ENCODE data around the gene BAAT. TPM values are rescaled to one million over a fixed set of nuclear protein-coding genes. Genes with fewer than 3 reads are reported as not detected.
A peak's percentile ranks its signal among the peaks of the same experiment; 100 is the strongest.

The BAAT gene
- total and polyA plus RNA-seq, 2 of the 13 experiments (the other 11 are each of a cell fraction or from before 2014, with no cell fraction given) = 0.71 to 7.9 TPM

GRCh38 chr9:101421653-101422065 is 36.9 kb upstream of the BAAT start (continued):
- TF ChIP-seq ZNF646 (CRISPR knock-in tag; IDR thresholded peaks at IDR 0.05) (peak; percentile 21; the same call in 1 of the 2 replicates), GATAD2A (CRISPR knock-in tag; IDR thresholded peaks at IDR 0.05) (peak; percentile 92), ATF7 (IDR thresholded peaks at IDR 0.05) (no peak), ATF7 (CRISPR knock-in tag; IDR thresholded peaks at IDR 0.05) (no peak), ATF7-NPFF (CRISPR knock-in tag; IDR thresholded peaks at IDR 0.05; ENCODE audit: low read depth) (no peak; the same call in 1 of the 2 replicates), ZNF292 (CRISPR knock-in tag; IDR thresholded peaks at IDR 0.05; ENCODE audit: borderline replicate concordance, low read depth) (peak; percentile 91; the same call in 1 of the 2 replicates), ZNF605 (CRISPR knock-in tag; IDR thresholded peaks at IDR 0.05) (peak; percentile 55; the same call in 1 of the 2 replicates), FOXK1 (CRISPR knock-in tag; IDR thresholded peaks at IDR 0.05; ENCODE audit: borderline replicate concordance, low read depth) (peak; percentile 54; the same call in 1 of the 2 replicates), ZSCAN22 (CRISPR knock-in tag; IDR thresholded peaks at IDR 0.05) (no peak), GLI4 (CRISPR knock-in tag; IDR thresholded peaks at IDR 0.05; ENCODE audit: borderline replicate concordance) (0 out of 2 replicates have a peak, but pooled peaks have one; percentile 77), WIZ (CRISPR knock-in tag; IDR thresholded peaks at IDR 0.05) (no peak), ZNF281 (CRISPR knock-in tag; IDR thresholded peaks at IDR 0.05; ENCODE audit: borderline replicate concordance) (no peak), ZNF274 (CRISPR knock-in tag; IDR thresholded peaks at IDR 0.05) (0 out of 2 replicates have a peak, but pooled peaks have one; percentile 52), ZNF615 (CRISPR knock-in tag; IDR thresholded peaks at IDR 0.05; ENCODE audit: borderline replicate concordance) (no peak), ISL2 (CRISPR knock-in tag; IDR thresholded peaks at IDR 0.05) (peak; percentile 88), THRA (CRISPR knock-in tag; IDR thresholded peaks at IDR 0.05; ENCODE audit: borderline replicate concordance) (peak; percentile 95; the same call in 1 of the 2 replicates), TAF1 (CRISPR knock-in tag; IDR thresholded peaks at IDR 0.05) (no peak), SALL2 (CRISPR knock-in tag; IDR thresholded peaks at IDR 0.05) (0 out of 2 replicates have a peak, but pooled peaks have one; percentile 70), ZNF547 (CRISPR knock-in tag; IDR thresholded peaks at IDR 0.05) (peak; percentile 64), NFIC (IDR thresholded peaks at IDR 0.05; ENCODE audit: low read length) (peak; percentile 91)

All from HepG2 (cell line).